Myocyte (in vitro differentiated cells): Measurements from ENCODE around the gene SPOCD1. TPM values are rescaled to one million over a fixed set of nuclear protein-coding genes. Genes with fewer than 3 reads are reported as not detected.

Experiments
- DNase-seq: peaks from one replicate; pipeline ENCODE4 v3.0.0-alpha.2; 2012; ENCODE audit warnings: low read depth
- microRNA-seq: library from miRNA; unstranded; fragments of <30 nt; microRNA quantifications from one replicate; pipeline ENCODE4, GENCODE V29; 2016
- total RNA-seq: library from RNA; depleted of rRNA; stranded (reverse); fragments of >200 nt; gene quantifications from 2 replicates; pipeline ENCODE4 v1.2.3, GENCODE V29; 2014

The SPOCD1 gene
- total RNA-seq, 1 donor from 2014 or later, result 9.7 TPM

GRCh38 chr1:31742462-31743212 lies 73.2 kb downstream of the SPOCD1 start:
- no peak for DNase-seq

Small RNA genes lying within 50 kb of the gene (microRNA-seq; reads per million reads assigned to microRNA genes)
- not detected for gene MIR4254

Other genes with a start within 250 kb of the SPOCD1 start
- gene TINAGL1, start 239.5 kb downstream of the SPOCD1 start, total RNA-seq, result 0.11 TPM in 1 of 2 replicates, not detected in the other
- not detected in 2 replicates for gene HCRTR1, start 198.3 kb downstream of the SPOCD1 start, total RNA-seq
- gene PEF1, start 171.1 kb downstream of the SPOCD1 start, total RNA-seq, result 52.0 and 61.7 TPM in 2 replicates
- 27.9 and 37.7 TPM in 2 replicates for gene COL16A1, start 112.0 kb downstream of the SPOCD1 start, total RNA-seq
- 15.8 and 20.2 TPM in 2 replicates for gene ADGRB2, start 51.7 kb downstream of the SPOCD1 start, total RNA-seq
- 248 and 298 TPM in 2 replicates for gene PTP4A2, start 122.3 kb upstream of the SPOCD1 start, total RNA-seq
- 44.3 and 45.2 TPM in 2 replicates for gene KHDRBS1, start 197.8 kb upstream of the SPOCD1 start, total RNA-seq